Hepatocyte (in vitro differentiated cells): ENCODE measurements around the gene PCYT1B.

Experiments
- EZH2 ChIP-seq: fragments of 200-600 bp; sonication (generic); IDR thresholded peaks from 2 replicates; pipeline ENCODE4 v1.6.1; 2016; ENCODE audit warnings: antibody characterized with exemption, mild to moderate bottlenecking, borderline replicate concordance
- TF ChIP-seq, protein P1 (sequence below): fragments of 200-600 bp; sonication (generic); IDR thresholded peaks from 2 replicates; pipeline ENCODE4 v1.5.1; 2016; ENCODE audit warnings: antibody characterized with exemption, mild to moderate bottlenecking; ENCODE audit not compliant: poor library complexity

- TF ChIP-seq, protein P1, sequence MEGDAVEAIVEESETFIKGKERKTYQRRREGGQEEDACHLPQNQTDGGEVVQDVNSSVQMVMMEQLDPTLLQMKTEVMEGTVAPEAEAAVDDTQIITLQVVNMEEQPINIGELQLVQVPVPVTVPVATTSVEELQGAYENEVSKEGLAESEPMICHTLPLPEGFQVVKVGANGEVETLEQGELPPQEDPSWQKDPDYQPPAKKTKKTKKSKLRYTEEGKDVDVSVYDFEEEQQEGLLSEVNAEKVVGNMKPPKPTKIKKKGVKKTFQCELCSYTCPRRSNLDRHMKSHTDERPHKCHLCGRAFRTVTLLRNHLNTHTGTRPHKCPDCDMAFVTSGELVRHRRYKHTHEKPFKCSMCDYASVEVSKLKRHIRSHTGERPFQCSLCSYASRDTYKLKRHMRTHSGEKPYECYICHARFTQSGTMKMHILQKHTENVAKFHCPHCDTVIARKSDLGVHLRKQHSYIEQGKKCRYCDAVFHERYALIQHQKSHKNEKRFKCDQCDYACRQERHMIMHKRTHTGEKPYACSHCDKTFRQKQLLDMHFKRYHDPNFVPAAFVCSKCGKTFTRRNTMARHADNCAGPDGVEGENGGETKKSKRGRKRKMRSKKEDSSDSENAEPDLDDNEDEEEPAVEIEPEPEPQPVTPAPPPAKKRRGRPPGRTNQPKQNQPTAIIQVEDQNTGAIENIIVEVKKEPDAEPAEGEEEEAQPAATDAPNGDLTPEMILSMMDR: no peak
- TF ChIP-seq EZH2: no peak
These were observed 383 bp downstream of the PCYT1B start for GRCh38 chrX:24646745-24647182.
